AG04449 (cell line): ENCODE data around the gene PAX5.

Experiments used
- CTCF ChIA-PET: fragments of 350-600 bp; formaldehyde crosslinking; extraction: SDS; loops from one replicate; lab custom pipeline; 2021; ENCODE audit warnings: antibody characterized with exemption; lab: Yijun Ruan, JAX
- POLR2A ChIA-PET: fragments of 400-600, 350-600 bp; formaldehyde crosslinking; extraction: SDS; loops from one replicate; lab custom pipeline; 2020; ENCODE audit warnings: antibody characterized with exemption, inconsistent platforms; lab: Yijun Ruan, JAX
- DNase-seq: peaks from one replicate; pipeline ENCODE4 v3.0.0-alpha.2; 2010; ENCODE audit warnings: low read depth, low spot score
- H3K4me3 ChIP-seq: 2 replicates; pipeline ENCODE4 v1.5.1; 2011; ENCODE audit warnings: low read depth, mild to moderate bottlenecking, control low read depth, low read length
- TF ChIP-seq, protein P1 (sequence below): IDR thresholded peaks from one replicate; pipeline ENCODE4 v1.5.1; 2011; ENCODE audit warnings: mild to moderate bottlenecking, moderate library complexity, low read length, control low read depth, inconsistent platforms; ENCODE audit not compliant: insufficient read depth; ENCODE audit errors: missing control alignments

The PAX5 gene

GRCh38 chr9:36959681-36960574 lies 74.1 kb downstream of the PAX5 start:
- DNase-seq = no peak
- TF ChIP-seq, protein P1, sequence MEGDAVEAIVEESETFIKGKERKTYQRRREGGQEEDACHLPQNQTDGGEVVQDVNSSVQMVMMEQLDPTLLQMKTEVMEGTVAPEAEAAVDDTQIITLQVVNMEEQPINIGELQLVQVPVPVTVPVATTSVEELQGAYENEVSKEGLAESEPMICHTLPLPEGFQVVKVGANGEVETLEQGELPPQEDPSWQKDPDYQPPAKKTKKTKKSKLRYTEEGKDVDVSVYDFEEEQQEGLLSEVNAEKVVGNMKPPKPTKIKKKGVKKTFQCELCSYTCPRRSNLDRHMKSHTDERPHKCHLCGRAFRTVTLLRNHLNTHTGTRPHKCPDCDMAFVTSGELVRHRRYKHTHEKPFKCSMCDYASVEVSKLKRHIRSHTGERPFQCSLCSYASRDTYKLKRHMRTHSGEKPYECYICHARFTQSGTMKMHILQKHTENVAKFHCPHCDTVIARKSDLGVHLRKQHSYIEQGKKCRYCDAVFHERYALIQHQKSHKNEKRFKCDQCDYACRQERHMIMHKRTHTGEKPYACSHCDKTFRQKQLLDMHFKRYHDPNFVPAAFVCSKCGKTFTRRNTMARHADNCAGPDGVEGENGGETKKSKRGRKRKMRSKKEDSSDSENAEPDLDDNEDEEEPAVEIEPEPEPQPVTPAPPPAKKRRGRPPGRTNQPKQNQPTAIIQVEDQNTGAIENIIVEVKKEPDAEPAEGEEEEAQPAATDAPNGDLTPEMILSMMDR = no peak
- POLR2A ChIA-PET = no interaction called here
- no peak overlapping the region for H3K4me3 ChIP-seq
- CTCF ChIA-PET = no interaction called here

DNA sequence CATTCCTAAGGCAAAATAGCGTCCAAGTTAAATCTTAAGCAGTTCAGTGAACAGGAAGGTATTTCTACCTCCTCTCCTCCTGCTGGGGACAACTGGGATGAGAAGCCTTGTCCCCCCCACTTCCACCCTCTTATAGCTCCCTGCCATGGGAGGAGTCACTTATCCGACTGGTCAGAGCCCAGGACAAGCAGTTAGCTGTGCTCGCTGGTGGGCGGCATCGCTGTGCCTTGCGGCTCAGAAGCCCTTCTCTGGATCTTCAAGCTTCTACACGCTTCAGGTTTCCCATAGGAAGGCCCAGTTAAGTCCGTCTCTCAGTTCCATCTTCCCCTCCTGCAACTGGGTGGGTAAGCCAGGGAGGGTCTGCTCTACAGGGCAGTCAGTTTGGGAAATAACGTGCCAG lies 77.2 kb downstream of the PAX5 start:
- TF ChIP-seq, protein P1 = no peak
- ChIA-PET POLR2A (no interaction called here), CTCF (no interaction called here)
- no peak for DNase-seq
- H3K4me3 ChIP-seq = no peak overlapping the region

GRCh38 chr9:36950389-36950788 lies 83.7 kb downstream of the PAX5 start:
- no peak overlapping the region for H3K4me3 ChIP-seq
- TF ChIP-seq, protein P1 = no peak
- CTCF ChIA-PET = interaction anchor here (1.0 kb wide), 1 partner anchor 11 kb away, joined by 3 read pairs; no protein-coding TSS in a partner anchor
- DNase-seq = no peak
- POLR2A ChIA-PET = interaction anchor here (0.7 kb wide), 1 partner anchor 14 kb away, joined by 3 read pairs; no protein-coding TSS in a partner anchor

- TF ChIP-seq, protein P1 = no peak
- H3K4me3 ChIP-seq = no peak overlapping the region
- DNase-seq = no peak
- POLR2A ChIA-PET = no interaction called here
- CTCF ChIA-PET = no interaction called here
Observed at GRCh38 chr9:36949466-36949865, 84.6 kb downstream of the PAX5 start.

GRCh38 chr9:36948051-36948450 lies 86.0 kb downstream of the PAX5 start:
- POLR2A ChIA-PET = no interaction called here
- CTCF ChIA-PET = interaction anchor here (1.3 kb wide), 1 partner anchor 12 kb away, joined by 3 read pairs; no protein-coding TSS in a partner anchor

GRCh38 chr9:36946653-36947052 lies 87.4 kb downstream of the PAX5 start:
- DNase-seq = no peak
- POLR2A ChIA-PET = no interaction called here
- CTCF ChIA-PET = no interaction called here
- TF ChIP-seq, protein P1 = no peak
- no peak overlapping the region for H3K4me3 ChIP-seq

More at GRCh38 chr9:36948051-36948450, 86.0 kb downstream of the PAX5 start:
- TF ChIP-seq, protein P1 = no peak
- H3K4me3 ChIP-seq = no peak overlapping the region
- no peak for DNase-seq
